MCF 10A (cell line): Measurements from ENCODE around the gene KCNJ4. TPM values are rescaled to one million over a fixed set of nuclear protein-coding genes. Genes with fewer than 3 reads are reported as not detected.

Source experiments
- BruUV-seq: library from RNA; stranded (reverse); fragments of 400-500 nt; replicated peaks from 2 replicates; lab custom pipeline; 2021; lab: Mats Ljungman, UMichigan
- CTCF ChIA-PET: fragments of 300-600 bp; sonication (Branson Sonifier 250); formaldehyde crosslinking; extraction: SDS; loops from one replicate; lab custom pipeline; 2021; ENCODE audit warnings: antibody characterized with exemption, inconsistent platforms; lab: Yijun Ruan, JAX
- POLR2A ChIA-PET: fragments of 300-600, 350-650 bp; sonication (Branson Sonifier 250); formaldehyde crosslinking; extraction: SDS; loops from one replicate; lab custom pipeline; 2020; ENCODE audit warnings: antibody characterized with exemption, inconsistent platforms; lab: Yijun Ruan, JAX
- DNase-seq: peaks from one replicate; pipeline ENCODE4 v3.0.0-alpha.2; 2018; ENCODE audit not compliant: unreplicated experiment
- H3K27ac Mint-ChIP-seq: one replicate; pipeline ENCODE4 v1.8.0; 2022; ENCODE audit warnings: mild to moderate bottlenecking, low read depth, mixed read lengths; ENCODE audit not compliant: unreplicated experiment
- H3K27me3 Mint-ChIP-seq: one replicate; pipeline ENCODE4 v1.8.0; 2022; ENCODE audit warnings: mixed read lengths; ENCODE audit not compliant: insufficient read depth, unreplicated experiment
- H3K36me3 Mint-ChIP-seq: one replicate; pipeline ENCODE4 v1.8.0; 2022; ENCODE audit warnings: mild to moderate bottlenecking, moderate library complexity, mixed read lengths; ENCODE audit not compliant: insufficient read depth, unreplicated experiment
- H3K4me1 Mint-ChIP-seq: one replicate; pipeline ENCODE4 v1.8.0; 2022; ENCODE audit warnings: mixed read lengths; ENCODE audit not compliant: insufficient read depth, unreplicated experiment
- H3K4me3 Mint-ChIP-seq: one replicate; pipeline ENCODE4 v1.8.0; 2022; ENCODE audit warnings: mild to moderate bottlenecking, moderate library complexity, mixed read lengths; ENCODE audit not compliant: unreplicated experiment
- H3K9me3 Mint-ChIP-seq: one replicate; pipeline ENCODE4 v1.8.0; 2022; ENCODE audit warnings: mixed read lengths; ENCODE audit not compliant: unreplicated experiment
- intact Hi-C: fragments of 100-400 bp; cut with micrococcal nuclease; formaldehyde crosslinking; loops from 2 replicates; pipeline ENCODE4 v1.14.1; 2022
- total RNA-seq: library from RNA; stranded (reverse); gene quantifications from 2 replicates; pipeline ENCODE4 v1.2.3, GENCODE V29; 2022
- TF ChIP-seq, protein P1 (sequence below): fragments of 200-600 bp; IDR thresholded peaks from one replicate; pipeline ENCODE4 v1.8.0; 2022; ENCODE audit warnings: antibody characterized with exemption, mild to moderate bottlenecking; ENCODE audit not compliant: unreplicated experiment

Gene KCNJ4
- total RNA-seq, 1 experiment from 2014 or later: not detected

DNA sequence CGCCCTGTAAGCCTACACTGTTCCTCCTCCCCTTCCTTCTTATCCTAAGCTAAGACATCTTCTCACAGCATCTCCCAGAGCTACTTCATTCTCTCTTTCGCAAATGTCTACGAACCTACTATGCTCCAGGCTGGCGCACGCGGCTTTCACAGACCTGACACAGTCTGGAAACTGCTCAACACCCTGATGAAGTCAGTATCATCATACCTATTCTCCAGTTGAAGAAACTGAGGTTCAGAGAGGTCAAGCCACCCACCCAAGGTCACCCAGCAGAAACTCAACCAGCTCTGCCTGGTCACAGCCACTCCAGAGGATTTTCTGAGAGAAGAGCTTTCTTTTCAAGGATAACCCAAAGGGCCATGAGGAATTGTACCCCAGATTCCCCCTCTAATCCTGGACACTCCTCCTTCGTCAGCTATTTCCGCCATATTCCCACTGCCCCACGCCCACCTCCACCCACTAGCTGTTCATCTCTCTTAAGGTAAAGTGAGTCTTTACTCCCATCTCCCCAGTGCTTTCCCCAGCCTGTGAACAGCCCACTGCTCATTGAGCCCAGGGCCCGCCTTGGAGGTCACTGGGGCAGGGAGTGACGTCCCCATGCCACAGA, 1.8 kb downstream of the KCNJ4 start:
- DNase-seq: no peak
- Mint-ChIP-seq H3K36me3 (no peaks in the 10 kb centered on the region), H3K27ac (no peak overlapping the region), H3K9me3 (no peaks in the 10 kb centered on the region), H3K4me1 (peaks cover 12% of the 10 kb centered on the region), H3K4me3 (no peak overlapping the region), H3K27me3 (peaks cover 48% of the 10 kb centered on the region)
- ChIA-PET CTCF (interaction anchor here (0.6 to 1.6 kb wide), 2 partner anchors 14 to 64 kb away, joined by 3 read pairs; no protein-coding TSS in a partner anchor), POLR2A (no interaction called here)
- TF ChIP-seq, protein P1, sequence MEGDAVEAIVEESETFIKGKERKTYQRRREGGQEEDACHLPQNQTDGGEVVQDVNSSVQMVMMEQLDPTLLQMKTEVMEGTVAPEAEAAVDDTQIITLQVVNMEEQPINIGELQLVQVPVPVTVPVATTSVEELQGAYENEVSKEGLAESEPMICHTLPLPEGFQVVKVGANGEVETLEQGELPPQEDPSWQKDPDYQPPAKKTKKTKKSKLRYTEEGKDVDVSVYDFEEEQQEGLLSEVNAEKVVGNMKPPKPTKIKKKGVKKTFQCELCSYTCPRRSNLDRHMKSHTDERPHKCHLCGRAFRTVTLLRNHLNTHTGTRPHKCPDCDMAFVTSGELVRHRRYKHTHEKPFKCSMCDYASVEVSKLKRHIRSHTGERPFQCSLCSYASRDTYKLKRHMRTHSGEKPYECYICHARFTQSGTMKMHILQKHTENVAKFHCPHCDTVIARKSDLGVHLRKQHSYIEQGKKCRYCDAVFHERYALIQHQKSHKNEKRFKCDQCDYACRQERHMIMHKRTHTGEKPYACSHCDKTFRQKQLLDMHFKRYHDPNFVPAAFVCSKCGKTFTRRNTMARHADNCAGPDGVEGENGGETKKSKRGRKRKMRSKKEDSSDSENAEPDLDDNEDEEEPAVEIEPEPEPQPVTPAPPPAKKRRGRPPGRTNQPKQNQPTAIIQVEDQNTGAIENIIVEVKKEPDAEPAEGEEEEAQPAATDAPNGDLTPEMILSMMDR: no peak
- BruUV-seq: no TSS peak
- intact Hi-C loops: no loop called here

DNA sequence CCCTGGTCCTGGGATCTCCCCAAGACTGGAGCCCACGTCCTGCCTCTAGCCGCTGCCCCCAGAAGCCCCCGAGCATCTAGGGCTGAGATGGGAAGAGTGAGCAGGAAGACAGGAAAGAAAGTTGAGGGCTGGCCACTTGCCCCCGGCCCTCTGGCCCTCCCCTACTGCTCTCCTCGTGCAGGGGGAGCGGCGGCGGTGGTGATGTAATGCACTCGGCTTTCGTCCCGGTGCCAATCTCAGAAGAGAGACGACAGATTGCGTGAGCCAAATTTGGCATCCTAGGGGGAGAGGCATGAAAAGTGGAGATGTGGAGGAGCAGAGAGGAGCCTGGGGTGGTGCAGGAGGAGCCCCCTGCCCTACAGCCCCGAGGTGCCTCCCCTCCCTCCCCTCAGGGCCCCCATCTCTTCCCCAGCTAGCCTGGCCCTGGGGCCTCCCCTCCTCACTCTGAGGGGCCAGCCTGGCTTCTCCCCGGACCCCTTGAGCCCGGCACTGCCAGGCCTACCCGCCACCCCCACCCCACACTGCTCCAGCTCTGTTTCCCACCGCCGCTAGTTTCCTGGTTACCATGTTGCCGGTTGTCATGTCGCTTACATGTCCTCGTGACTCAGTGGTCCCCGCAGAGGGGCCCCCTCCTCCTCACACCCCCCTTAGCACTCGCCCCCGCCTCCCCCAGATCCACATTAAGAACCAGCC, 2.5 kb downstream of the KCNJ4 start:
- Mint-ChIP-seq H3K27ac (no peak overlapping the region), H3K9me3 (no peaks in the 10 kb centered on the region), H3K36me3 (no peaks in the 10 kb centered on the region), H3K27me3 (peaks cover 48% of the 10 kb centered on the region), H3K4me3 (no peak overlapping the region), H3K4me1 (peaks cover 12% of the 10 kb centered on the region)
- TF ChIP-seq, protein P1: no peak
- ChIA-PET CTCF (interaction anchor here (0.6 to 1.6 kb wide), 3 partner anchors 13 to 646 kb away, joined by 3 read pairs; no protein-coding TSS in a partner anchor), POLR2A (interaction anchor here (2.0 kb wide), 1 partner anchor 11 kb away, joined by 5 read pairs; no protein-coding TSS in a partner anchor)
- no peak for DNase-seq
- intact Hi-C loops: no loop called here
- BruUV-seq: no TSS peak

DNA sequence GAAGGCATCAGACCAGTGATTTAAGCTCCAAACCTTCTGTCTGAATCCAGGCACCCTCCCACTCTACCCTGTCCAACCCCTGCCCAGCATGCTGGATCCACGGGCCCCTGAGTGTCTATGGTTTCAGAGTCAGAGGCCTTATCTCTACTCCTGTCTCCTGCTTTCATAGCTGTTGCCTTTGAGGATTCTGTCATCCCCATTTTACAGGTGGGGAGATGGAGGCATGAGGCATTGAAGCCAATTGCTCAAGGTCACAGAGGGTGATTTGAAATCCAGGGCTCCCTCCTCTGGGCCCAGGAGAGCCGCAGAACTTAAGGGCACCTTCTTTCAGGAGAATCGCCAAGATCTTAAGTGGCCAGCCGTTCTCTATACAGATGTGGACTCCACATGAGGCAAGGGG, 3.1 kb downstream of the KCNJ4 start:
- BruUV-seq: no TSS peak
- H3K27ac Mint-ChIP-seq: no peak overlapping the region
- TF ChIP-seq, protein P1: no peak
- DNase-seq: no peak
- no peaks in the 10 kb centered on the region for H3K9me3 Mint-ChIP-seq
- H3K36me3 Mint-ChIP-seq: no peaks in the 10 kb centered on the region
- intact Hi-C loops: no loop called here
- H3K27me3 Mint-ChIP-seq: peaks cover 48% of the 10 kb centered on the region
- CTCF ChIA-PET: no interaction called here
- POLR2A ChIA-PET: interaction anchor here (0.6 to 2.0 kb wide), 2 partner anchors 10 to 53 kb away, joined by 3 to 5 read pairs; no protein-coding TSS in a partner anchor
- no peak overlapping the region for H3K4me3 Mint-ChIP-seq
- peaks cover 12% of the 10 kb centered on the region for H3K4me1 Mint-ChIP-seq

DNA sequence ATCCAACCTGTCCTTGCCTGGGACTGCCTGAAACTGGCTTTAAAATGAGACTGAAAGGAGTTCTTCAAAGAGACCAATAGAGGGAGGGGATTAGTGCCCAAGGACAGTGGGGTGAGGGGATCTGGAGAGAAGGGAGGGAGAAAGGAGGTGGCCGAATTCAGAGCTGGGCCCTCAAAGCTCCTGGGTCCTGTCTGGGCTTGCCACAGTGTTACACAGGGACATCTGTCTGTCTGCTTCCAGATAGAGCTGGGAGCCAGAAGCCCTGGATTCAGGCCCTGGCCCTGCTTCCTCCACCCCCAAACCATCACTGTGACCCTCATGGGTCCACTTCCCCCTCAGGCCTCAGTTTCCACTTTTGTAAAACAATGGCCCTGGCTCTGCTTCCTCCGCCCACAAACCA, 3.6 kb downstream of the KCNJ4 start:
- ChIA-PET CTCF (no interaction called here), POLR2A (interaction anchor here (0.6 to 2.0 kb wide), 3 partner anchors 10 to 53 kb away, joined by 3 to 5 read pairs (median 3); no protein-coding TSS in a partner anchor)
- no peaks in the 10 kb centered on the region for H3K36me3 Mint-ChIP-seq
- no TSS peak for BruUV-seq
- intact Hi-C loops: no loop called here
- TF ChIP-seq, protein P1: no peak
- H3K27me3 Mint-ChIP-seq: peaks cover 46% of the 10 kb centered on the region
- no peak overlapping the region for H3K4me3 Mint-ChIP-seq
- H3K4me1 Mint-ChIP-seq: peaks cover 12% of the 10 kb centered on the region
- no peak overlapping the region for H3K27ac Mint-ChIP-seq
- no peak for DNase-seq
- no peaks in the 10 kb centered on the region for H3K9me3 Mint-ChIP-seq
